ENCODE data around the gene TAX1BP3. TPM values are rescaled to one million over a fixed set of nuclear protein-coding genes. Genes with fewer than 3 reads are reported as not detected.

Gene TAX1BP3
- total RNA-seq, 1 experiment from 2014 or later: 50.0 TPM

- no peaks in the 10 kb centered on the region for H4K20me1 ChIP-seq (ENCODE audit: insufficient read depth)
- intact Hi-C loops (cut with micrococcal nuclease): no loop called here
- DNase-seq (ENCODE audit: low read depth, low spot score): no peak
- no peak overlapping the region for H3K4me2 ChIP-seq (ENCODE audit: low read length)
- POLR2A ChIA-PET: no interaction called here
- no peaks in the 10 kb centered on the region for H3K36me3 ChIP-seq (ENCODE audit: control insufficient read depth in 1 of 2, insufficient read depth in 2 of 2, low read length in 2 of 2)
- no peaks in the 10 kb centered on the region for H3K79me2 ChIP-seq (ENCODE audit: insufficient read depth, low read length)
- no peaks in the 10 kb centered on the region for H3K27me3 ChIP-seq (ENCODE audit: insufficient read depth, low read length)
- H3K4me3 ChIP-seq (replicated peaks in 1 of 2; ENCODE audit: low read depth in 1 of 2, low read length in 2 of 2): no peak overlapping the region
- no peak for ATAC-seq
- no peak overlapping the region for H3K9ac ChIP-seq (ENCODE audit: low read length)
- no peak overlapping the region for H2AFZ ChIP-seq (ENCODE audit: low read depth, low read length, poor library complexity, severe bottlenecking)
- H3K9me3 ChIP-seq (ENCODE audit: control insufficient read depth in 1 of 2, insufficient read depth in 1 of 2, low read depth in 1 of 2, low read length in 2 of 2): no peaks in the 10 kb centered on the region
- no peaks in the 10 kb centered on the region for H3K9me2 ChIP-seq (ENCODE audit: insufficient read depth)
- H3K4me1 ChIP-seq (ENCODE audit: control insufficient read depth in 1 of 2, insufficient read depth in 2 of 2, low read length in 2 of 2): peaks cover 0 to 1% of the 10 kb centered on the region in 2 experiments; a peak in 2 of 4 replicates
- no TSS peak for BruUV-seq (replicated peaks)
- CTCF ChIA-PET: no interaction called here
- RAD21 ChIA-PET (ENCODE audit: low non-redundant PET in 1 of 2, low total read pairs in 2 of 2, uncharacterized antibody in 2 of 2, unreplicated experiment in 2 of 2): no interaction called here
- H3K27ac ChIP-seq (ENCODE audit: low read depth, low read length): no peak overlapping the region
- TF ChIP-seq ZFX (IDR thresholded peaks at IDR 0.05) (no peak), CEBPB (IDR thresholded peaks at IDR 0.05; ENCODE audit: low read depth) (no peak), CBX3 (IDR thresholded peaks at IDR 0.05; ENCODE audit: low read depth) (no peak), FOSL1 (IDR thresholded peaks at IDR 0.05; ENCODE audit: low read depth) (no peak), SP1 (IDR thresholded peaks at IDR 0.05; ENCODE audit: low read depth) (no peak), ZNF274 (IDR thresholded peaks at IDR 0.05; ENCODE audit: low read depth, low read length) (no peak), ELF1 (IDR thresholded peaks at IDR 0.05; ENCODE audit: borderline replicate concordance, low read depth) (no peak), ZBTB33 (IDR thresholded peaks at IDR 0.05; ENCODE audit: extremely low read depth, insufficient replicate concordance, low read length) (no peak), YY1 (IDR thresholded peaks at IDR 0.05; ENCODE audit: extremely low read depth, insufficient replicate concordance, low read depth, low read length) (no peak), TCF7L2 (IDR thresholded peaks at IDR 0.05; ENCODE audit: borderline replicate concordance, extremely low read depth, insufficient read depth, insufficient read length) (no peak), POLR2A (IDR thresholded peaks at IDR 0.05; ENCODE audit: borderline replicate concordance, extremely low read depth, insufficient read depth, insufficient read length) (no peak), EZH2phosphoT487 (IDR thresholded peaks at IDR 0.05; ENCODE audit: borderline replicate concordance) (no peak)
Observed at GRCh38 chr17:3689262-3690093, 21.1 kb upstream of the TAX1BP3 start.
